Measurements from ENCODE around the gene C4BPB.

The C4BPB gene

DNA sequence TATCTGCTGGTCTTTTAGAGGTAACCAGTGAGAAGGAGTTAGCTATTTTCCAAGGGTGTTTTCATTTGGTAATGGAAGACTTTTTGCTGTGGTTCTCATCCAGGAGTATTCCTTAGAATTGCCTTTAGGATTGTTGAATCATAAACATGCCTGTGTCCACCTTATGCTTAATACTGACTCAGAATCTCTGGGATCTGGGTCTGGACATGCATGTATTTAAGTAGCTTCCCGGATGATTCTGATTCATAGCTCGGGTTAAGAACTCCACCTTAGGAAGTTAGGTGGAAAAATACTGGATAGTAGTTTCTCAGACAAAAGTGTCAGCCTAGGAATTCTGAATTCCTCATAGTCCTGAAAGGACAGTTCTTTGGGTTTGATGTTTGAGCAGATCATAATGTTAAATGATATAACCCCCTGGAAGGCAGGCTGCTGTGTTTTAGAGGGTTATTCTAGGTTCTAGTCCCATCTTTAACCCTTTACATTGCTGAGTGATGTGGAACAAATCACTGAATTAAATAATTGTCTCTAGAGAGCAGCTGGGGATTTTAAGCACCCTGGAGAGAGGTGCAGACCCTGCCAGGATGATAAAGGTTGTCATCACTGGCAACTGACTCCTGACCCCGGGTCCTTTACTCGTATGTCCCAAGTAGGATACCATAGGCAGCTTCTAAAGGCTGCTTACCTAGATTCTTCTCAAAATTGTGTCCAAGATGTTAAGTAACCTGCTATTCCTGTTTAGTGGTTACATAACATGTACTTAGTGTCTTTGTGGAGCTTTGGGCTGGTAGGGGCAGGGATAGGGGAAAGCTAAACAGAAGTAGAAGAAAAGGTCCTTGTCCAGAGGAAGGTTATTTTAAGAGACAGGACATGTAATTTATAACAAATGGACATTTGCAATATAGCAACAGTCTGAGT is 14.5 kb upstream of the C4BPB start:
- Histone ChIP-seq H3K36me3 (ENCODE audit: insufficient read depth, low read length) (peaks cover 25% of the 10 kb centered on the region), H3K27ac (ENCODE audit: low read depth, low read length) (no peak overlapping the region)
- 92% methylated on average over 4 of the region's 4 CpGs for WGBS

DNA sequence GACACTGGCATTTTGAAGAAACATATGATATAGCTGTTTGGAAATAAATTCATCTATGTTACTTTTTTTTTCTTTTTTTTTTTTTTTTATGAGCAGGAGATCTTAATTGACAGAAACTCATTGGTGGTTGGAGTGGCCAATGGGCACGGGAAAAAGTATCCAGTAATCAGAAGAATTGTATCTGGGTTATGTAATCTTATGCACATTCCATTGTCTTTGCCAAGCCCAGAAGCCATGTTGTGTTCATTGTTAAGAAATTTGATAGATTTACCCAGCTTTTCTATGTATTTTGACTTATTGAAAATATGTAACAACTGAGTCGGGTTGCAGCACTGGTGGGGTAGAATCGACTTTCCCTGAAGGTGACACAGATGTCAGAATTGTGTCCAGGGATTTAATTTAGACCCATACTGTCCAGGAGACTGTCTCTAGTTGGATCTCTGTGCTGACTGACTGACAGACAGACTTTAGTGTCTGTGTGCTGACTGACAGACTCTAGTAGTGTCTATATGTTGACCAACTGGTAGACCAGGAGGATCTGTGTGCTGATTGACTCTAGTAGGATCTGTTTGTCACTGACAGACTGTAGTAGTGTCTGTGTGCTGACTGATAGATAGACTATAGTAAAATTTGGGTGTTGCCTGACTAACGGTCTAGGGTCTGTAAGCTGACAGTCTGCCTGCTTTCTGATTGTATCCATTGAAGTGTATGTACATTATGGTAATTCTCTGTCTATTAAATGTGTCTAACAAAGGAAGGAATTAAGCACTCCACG is 12.3 kb upstream of the C4BPB start:
- H3K4me3 ChIP-seq (ENCODE audit: low read length), result no peak overlapping the region
- H3K9ac ChIP-seq (ENCODE audit: low read depth, low read length), result no peak overlapping the region
- H3K36me3 ChIP-seq (ENCODE audit: insufficient read depth, low read length), result peaks cover 5% of the 10 kb centered on the region; the same call in 1 of the 2 replicates
- no peaks in the 10 kb centered on the region for H3K27me3 ChIP-seq (ENCODE audit: insufficient read depth, low read length)
- no peaks in the 10 kb centered on the region for H3K9me3 ChIP-seq (ENCODE audit: insufficient read depth, low read depth, low read length)
- WGBS, result 91% methylated on average over 4 of the region's 5 CpGs
- no peaks in the 10 kb centered on the region for H3K4me1 ChIP-seq (ENCODE audit: insufficient read depth, low read length)
- H3K27ac ChIP-seq (ENCODE audit: low read depth, low read length), result no peak overlapping the region

More for the DNA sequence above, 14.5 kb upstream of the C4BPB start:
- Histone ChIP-seq H3K4me1 (ENCODE audit: insufficient read depth, low read length) (no peaks in the 10 kb centered on the region), H3K4me3 (ENCODE audit: low read length) (no peak overlapping the region), H3K9ac (ENCODE audit: low read depth, low read length) (no peak overlapping the region), H3K9me3 (ENCODE audit: insufficient read depth, low read depth, low read length) (no peaks in the 10 kb centered on the region), H3K27me3 (ENCODE audit: insufficient read depth, low read length) (no peaks in the 10 kb centered on the region)

DNA sequence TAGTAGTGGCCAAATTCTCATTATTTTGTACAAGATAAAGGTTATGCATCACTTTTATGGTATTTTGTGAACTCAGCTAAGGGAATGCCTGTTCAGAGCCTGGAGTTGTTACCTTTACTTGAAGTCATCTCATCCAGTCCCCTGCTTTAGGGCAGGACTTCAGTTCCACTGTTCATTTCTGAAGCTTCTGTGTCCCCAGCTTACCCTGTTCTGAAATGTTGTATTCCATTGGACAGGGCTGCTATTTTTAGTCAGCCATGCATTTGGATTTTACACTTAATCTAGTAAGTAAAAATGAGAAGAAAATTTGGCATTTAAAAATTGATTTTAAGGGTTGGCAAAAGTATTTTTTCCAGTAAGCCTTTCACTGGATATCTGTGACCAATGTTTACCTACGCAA is 11.6 kb upstream of the C4BPB start:
- H3K36me3 ChIP-seq (ENCODE audit: insufficient read depth, low read length), result peaks cover 4% of the 10 kb centered on the region; the same call in 1 of the 2 replicates

DNA sequence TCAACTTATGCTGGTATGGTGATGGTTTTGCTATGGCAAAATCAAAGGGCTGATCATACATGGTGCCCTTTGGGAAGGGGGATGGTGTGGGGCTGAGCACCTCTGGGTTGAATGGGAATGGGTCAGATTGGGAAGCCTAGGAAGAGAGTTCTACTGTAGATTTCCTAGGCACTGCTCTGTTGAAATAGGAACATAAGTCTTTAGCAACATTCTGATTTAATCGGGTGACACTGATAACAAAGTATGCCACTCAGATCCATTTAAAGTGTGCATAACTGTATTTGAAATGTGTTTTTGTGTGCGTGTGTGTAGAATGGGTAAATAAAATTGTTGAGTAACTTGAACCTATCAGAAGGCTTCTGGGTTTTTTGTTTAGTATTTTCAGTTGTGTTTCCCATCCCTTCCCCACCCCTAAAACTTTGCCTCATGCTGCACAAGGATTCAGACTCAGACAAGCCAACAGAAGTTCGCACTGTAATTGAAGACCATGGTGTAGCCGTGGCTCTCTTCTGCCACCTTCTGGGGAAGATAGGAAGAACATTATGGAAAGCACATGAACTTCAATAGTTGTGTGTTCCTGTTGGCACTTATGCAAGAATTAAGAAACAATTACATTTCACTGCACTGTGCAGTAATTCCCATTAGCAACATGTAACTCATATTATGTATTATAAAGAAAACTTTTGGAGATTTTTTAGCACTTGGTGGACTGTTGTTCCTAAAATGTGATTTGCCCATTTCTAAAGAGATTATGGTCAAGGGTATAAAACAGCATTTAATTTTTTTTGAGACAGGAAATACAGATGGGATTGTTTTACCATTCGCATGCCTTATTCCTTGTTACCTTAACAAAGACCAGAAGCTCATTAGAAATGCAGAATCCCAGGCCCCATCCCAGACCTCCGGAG is 10.9 kb upstream of the C4BPB start:
- Histone ChIP-seq H3K27me3 (ENCODE audit: insufficient read depth, low read length) (no peaks in the 10 kb centered on the region), H3K9ac (ENCODE audit: low read depth, low read length) (no peak overlapping the region), H3K4me1 (ENCODE audit: insufficient read depth, low read length) (no peaks in the 10 kb centered on the region), H3K36me3 (ENCODE audit: insufficient read depth, low read length) (no peaks in the 10 kb centered on the region), H3K27ac (ENCODE audit: low read depth, low read length) (no peak overlapping the region), H3K4me3 (ENCODE audit: low read length) (no peak overlapping the region), H3K9me3 (ENCODE audit: insufficient read depth, low read depth, low read length) (no peaks in the 10 kb centered on the region)
- WGBS, result 47% methylated on average over 6 of the region's 6 CpGs

More for the DNA sequence above, 11.6 kb upstream of the C4BPB start:
- H3K27me3 ChIP-seq (ENCODE audit: insufficient read depth, low read length), result no peaks in the 10 kb centered on the region
- H3K4me3 ChIP-seq (ENCODE audit: low read length), result no peak overlapping the region
- no peak overlapping the region for H3K27ac ChIP-seq (ENCODE audit: low read depth, low read length)
- 100% methylated on average over 1 of the region's 1 CpG for WGBS
- no peaks in the 10 kb centered on the region for H3K9me3 ChIP-seq (ENCODE audit: insufficient read depth, low read depth, low read length)
- H3K4me1 ChIP-seq (ENCODE audit: insufficient read depth, low read length), result no peaks in the 10 kb centered on the region
- no peak overlapping the region for H3K9ac ChIP-seq (ENCODE audit: low read depth, low read length)

DNA sequence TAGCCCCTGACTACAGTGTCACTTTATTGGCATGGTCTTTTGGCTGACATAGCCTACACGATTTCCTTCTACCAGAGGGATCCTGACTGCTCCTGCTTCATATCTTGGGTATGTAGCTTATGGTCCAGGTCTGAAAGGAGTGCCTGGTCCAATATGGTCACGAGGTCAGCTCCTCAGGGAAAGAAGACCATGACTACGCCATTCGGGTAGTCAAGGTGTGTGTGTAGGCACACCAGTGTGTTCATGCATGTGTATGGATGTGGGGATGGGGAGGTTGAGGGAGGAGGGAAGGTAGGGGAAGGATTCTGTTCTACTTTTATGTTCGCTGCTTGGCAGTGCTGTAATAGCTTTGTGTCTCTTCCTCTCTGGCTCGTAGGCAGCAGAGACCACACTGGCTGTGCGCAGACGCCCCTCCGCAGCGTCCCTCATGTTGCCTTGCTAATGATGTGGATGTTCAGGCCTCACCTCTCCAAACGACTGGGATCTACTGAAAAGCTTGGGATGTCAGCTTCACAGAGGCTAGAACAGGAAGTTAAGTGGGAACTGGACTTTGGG is 10.0 kb upstream of the C4BPB start:
- Histone ChIP-seq H3K9ac (ENCODE audit: low read depth, low read length) (no peak overlapping the region), H3K9me3 (ENCODE audit: insufficient read depth, low read depth, low read length) (no peaks in the 10 kb centered on the region), H3K4me3 (ENCODE audit: low read length) (no peak overlapping the region), H3K4me1 (ENCODE audit: insufficient read depth, low read length) (no peaks in the 10 kb centered on the region), H3K27ac (ENCODE audit: low read depth, low read length) (no peak overlapping the region), H3K36me3 (ENCODE audit: insufficient read depth, low read length) (no peaks in the 10 kb centered on the region), H3K27me3 (ENCODE audit: insufficient read depth, low read length) (no peaks in the 10 kb centered on the region)
- WGBS, result 92% methylated on average over 11 of the region's 11 CpGs

DNA sequence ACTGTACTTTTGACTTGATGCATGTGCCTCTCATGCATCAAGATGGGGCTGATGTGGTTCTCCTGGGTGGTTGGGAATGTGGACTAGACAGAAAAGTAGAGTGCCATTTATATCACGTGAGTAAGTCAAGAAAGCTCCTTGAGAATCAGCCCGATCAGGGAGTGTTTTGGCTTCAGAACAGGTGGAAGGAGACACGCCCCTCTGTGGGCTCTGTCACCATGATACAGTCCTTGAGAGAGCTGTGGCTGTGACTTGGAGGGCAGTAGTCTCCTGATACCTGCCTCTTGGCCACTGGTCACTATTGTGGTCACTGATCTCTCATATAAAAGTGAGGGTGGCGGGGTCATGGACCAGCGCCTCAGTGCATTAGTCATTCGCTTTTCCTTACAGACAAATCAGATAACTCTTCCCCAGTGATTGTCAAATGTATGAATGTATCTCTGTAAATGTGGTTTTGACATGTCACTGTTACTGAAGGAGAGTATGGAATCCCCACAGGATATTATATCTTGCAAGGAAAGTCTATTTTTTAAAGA is 8.9 kb upstream of the C4BPB start:
- H3K9me3 ChIP-seq (ENCODE audit: insufficient read depth, low read depth, low read length), result no peaks in the 10 kb centered on the region
- no peaks in the 10 kb centered on the region for H3K27me3 ChIP-seq (ENCODE audit: insufficient read depth, low read length)
- no peak overlapping the region for H3K27ac ChIP-seq (ENCODE audit: low read depth, low read length)
- H3K36me3 ChIP-seq (ENCODE audit: insufficient read depth, low read length), result no peaks in the 10 kb centered on the region
- H3K9ac ChIP-seq (ENCODE audit: low read depth, low read length), result no peak overlapping the region
- H3K4me1 ChIP-seq (ENCODE audit: insufficient read depth, low read length), result 0 out of 2 replicates have a peak, but pooled peaks cover 3% of the 10 kb centered on the region
- H3K4me3 ChIP-seq (ENCODE audit: low read length), result no peak overlapping the region
- 87% methylated on average over 3 of the region's 6 CpGs for WGBS

DNA sequence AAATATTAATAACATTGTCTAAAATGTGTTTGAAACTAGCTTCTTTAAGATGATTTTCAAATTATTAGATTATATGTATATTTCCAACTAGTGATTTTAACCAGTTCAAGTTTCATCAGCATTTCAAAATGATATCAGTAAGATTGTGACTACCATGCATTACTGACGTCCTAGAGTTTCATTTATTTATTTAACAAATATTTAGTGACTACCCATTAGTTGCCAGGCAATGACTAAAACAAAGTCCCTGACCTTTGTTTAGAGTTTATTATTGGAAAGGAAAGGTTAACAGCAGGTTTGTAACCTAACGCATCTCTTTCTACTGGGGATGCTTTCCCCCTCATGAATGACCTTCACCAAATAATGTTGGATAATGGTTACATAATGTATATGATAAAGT is 7.6 kb upstream of the C4BPB start:
- Histone ChIP-seq H3K4me3 (ENCODE audit: low read length) (no peak overlapping the region), H3K4me1 (ENCODE audit: insufficient read depth, low read length) (0 out of 2 replicates have a peak, but pooled peaks cover 3% of the 10 kb centered on the region), H3K9me3 (ENCODE audit: insufficient read depth, low read depth, low read length) (no peaks in the 10 kb centered on the region), H3K36me3 (ENCODE audit: insufficient read depth, low read length) (no peaks in the 10 kb centered on the region), H3K27ac (ENCODE audit: low read depth, low read length) (no peak overlapping the region), H3K9ac (ENCODE audit: low read depth, low read length) (no peak overlapping the region), H3K27me3 (ENCODE audit: insufficient read depth, low read length) (no peaks in the 10 kb centered on the region)
- 50% methylated on average over 1 of the region's 2 CpGs for WGBS

DNA sequence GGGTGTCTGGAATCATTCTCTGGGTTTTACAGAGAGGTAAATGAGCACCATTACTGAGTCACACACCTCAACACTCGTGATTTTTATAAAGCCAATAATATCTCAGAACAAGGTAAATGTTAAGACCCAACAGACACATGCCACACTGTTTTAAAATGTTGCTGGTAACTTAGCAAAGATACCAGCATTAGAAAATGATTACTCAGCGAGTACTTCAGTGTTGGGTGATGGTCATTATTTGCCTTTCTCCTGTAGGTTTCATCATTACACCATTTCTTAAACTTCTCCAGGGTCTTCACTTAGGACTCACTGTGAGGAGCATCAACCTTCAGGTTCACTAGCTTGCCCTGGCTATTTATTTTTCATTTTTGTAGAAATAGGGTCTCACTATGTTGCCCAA is 6.9 kb upstream of the C4BPB start:
- no peaks in the 10 kb centered on the region for H3K9me3 ChIP-seq (ENCODE audit: insufficient read depth, low read depth, low read length)
- no peak overlapping the region for H3K9ac ChIP-seq (ENCODE audit: low read depth, low read length)
- no peak overlapping the region for H3K27ac ChIP-seq (ENCODE audit: low read depth, low read length)
- 0 out of 2 replicates have a peak, but pooled peaks cover 3% of the 10 kb centered on the region for H3K4me1 ChIP-seq (ENCODE audit: insufficient read depth, low read length)
- H3K27me3 ChIP-seq (ENCODE audit: insufficient read depth, low read length), result no peaks in the 10 kb centered on the region
- H3K4me3 ChIP-seq (ENCODE audit: low read length), result no peak overlapping the region
- no peaks in the 10 kb centered on the region for H3K36me3 ChIP-seq (ENCODE audit: insufficient read depth, low read length)
- WGBS, result 91% methylated on average over 2 of the region's 2 CpGs

DNA sequence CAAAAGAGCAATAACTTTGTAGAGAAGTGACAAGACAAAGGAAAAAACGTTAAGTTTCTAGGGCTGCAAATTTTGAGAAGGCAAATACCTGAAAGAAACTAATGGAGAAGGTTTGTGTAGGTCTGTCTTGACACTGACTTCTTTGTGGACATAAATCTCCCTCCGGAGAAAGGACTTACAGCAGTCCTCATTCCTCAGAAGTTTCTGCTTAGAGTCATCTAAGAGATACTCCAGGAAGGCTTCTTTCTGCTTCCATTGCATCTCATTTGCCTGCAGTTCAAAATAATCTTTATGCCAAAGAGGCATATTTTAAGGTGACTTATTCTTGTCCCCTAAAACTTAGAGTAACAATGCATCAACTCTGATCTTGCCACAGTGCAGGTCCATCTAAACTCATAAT is 4.4 kb upstream of the C4BPB start:
- no peak overlapping the region for H3K4me3 ChIP-seq (ENCODE audit: low read length)
- 72% methylated on average over 2 of the region's 2 CpGs for WGBS
- H3K27ac ChIP-seq (ENCODE audit: low read depth, low read length), result no peak overlapping the region
- no peaks in the 10 kb centered on the region for H3K36me3 ChIP-seq (ENCODE audit: insufficient read depth, low read length)
- no peaks in the 10 kb centered on the region for H3K9me3 ChIP-seq (ENCODE audit: insufficient read depth, low read depth, low read length)
- H3K27me3 ChIP-seq (ENCODE audit: insufficient read depth, low read length), result no peaks in the 10 kb centered on the region
- no peak overlapping the region for H3K9ac ChIP-seq (ENCODE audit: low read depth, low read length)
- 0 out of 2 replicates have a peak, but pooled peaks cover 3% of the 10 kb centered on the region for H3K4me1 ChIP-seq (ENCODE audit: insufficient read depth, low read length)

DNA sequence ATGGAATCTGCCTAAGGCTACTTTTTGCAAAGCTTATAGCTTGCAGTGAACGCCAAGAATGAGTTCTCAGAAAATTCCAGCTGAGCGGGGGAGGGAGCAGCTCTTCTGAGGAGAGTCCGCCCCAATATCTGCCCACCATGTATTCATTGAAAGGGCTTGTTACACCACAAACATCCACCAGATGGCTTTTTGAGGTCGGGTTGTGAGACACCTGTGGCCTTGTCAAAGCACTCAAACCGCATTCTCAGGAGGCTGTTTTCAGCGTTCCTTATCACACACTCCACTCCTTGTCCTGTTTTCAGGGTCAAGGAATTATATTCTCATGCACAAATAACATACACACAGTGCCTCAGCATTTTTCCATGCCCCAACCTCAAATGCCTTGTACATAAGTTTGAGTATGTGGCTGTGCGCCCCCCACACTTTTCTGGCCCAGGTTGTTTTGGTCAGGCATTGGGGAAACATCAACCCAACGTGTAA is 3.9 kb upstream of the C4BPB start:
- Histone ChIP-seq H3K9ac (ENCODE audit: low read depth, low read length) (no peak overlapping the region), H3K4me1 (ENCODE audit: insufficient read depth, low read length) (0 out of 2 replicates have a peak, but pooled peaks cover 3% of the 10 kb centered on the region), H3K4me3 (ENCODE audit: low read length) (no peak overlapping the region), H3K27me3 (ENCODE audit: insufficient read depth, low read length) (no peaks in the 10 kb centered on the region), H3K36me3 (ENCODE audit: insufficient read depth, low read length) (no peaks in the 10 kb centered on the region), H3K27ac (ENCODE audit: low read depth, low read length) (no peak overlapping the region), H3K9me3 (ENCODE audit: insufficient read depth, low read depth, low read length) (no peaks in the 10 kb centered on the region)
- WGBS, result 29% methylated on average over 8 of the region's 8 CpGs

Measured in HUES64 (cell line).